Endodermal cell (in vitro differentiated cells): ENCODE data around the gene FAM156A. TPM values are rescaled to one million over a fixed set of nuclear protein-coding genes. Genes with fewer than 3 reads are reported as not detected.
"Not testable (repeated sequence)": the region's sequence is repeated elsewhere in the genome, so short reads cannot be mapped to it uniquely, and the experiment has no call there.

ENCODE experiments used
- DNase-seq: peaks from one replicate; pipeline ENCODE4 v3.0.0-alpha.2; 2017
- H3K27ac ChIP-seq: 2 replicates; pipeline ENCODE4 v1.5.1; 2013; ENCODE audit warnings: mild to moderate bottlenecking, low read depth, low read length, moderate library complexity
- H3K27me3 ChIP-seq: 2 replicates; pipeline ENCODE4 v1.6.1; 2013; ENCODE audit warnings: mild to moderate bottlenecking, low read length, moderate library complexity; ENCODE audit not compliant: insufficient read depth, control insufficient read depth, poor library complexity, severe bottlenecking
- H3K36me3 ChIP-seq: 2 replicates; pipeline ENCODE4 v1.7.0; 2013; ENCODE audit warnings: mild to moderate bottlenecking, low read length, moderate library complexity; ENCODE audit not compliant: control insufficient read depth, insufficient read depth
- H3K4me1 ChIP-seq: one replicate; pipeline ENCODE4 v1.7.0; 2013; ENCODE audit warnings: low read length; ENCODE audit not compliant: control insufficient read depth, insufficient read depth
- H3K4me3 ChIP-seq: 2 replicates; pipeline ENCODE4 v1.5.1; 2013; ENCODE audit warnings: mild to moderate bottlenecking, low read length, moderate library complexity
- H3K9ac ChIP-seq: 2 replicates; pipeline ENCODE4 v1.6.1; 2013; ENCODE audit warnings: mild to moderate bottlenecking, low read length, moderate library complexity; ENCODE audit not compliant: poor library complexity, severe bottlenecking; ENCODE audit errors: extremely low read depth
- H3K9me3 ChIP-seq: 2 replicates; pipeline ENCODE4 v1.6.1; 2013; ENCODE audit warnings: mild to moderate bottlenecking, low read length, moderate library complexity; ENCODE audit not compliant: control insufficient read depth
- H3K27ac Mint-ChIP-seq: 2 replicates; pipeline ENCODE4 v1.8.0; 2020; ENCODE audit warnings: mixed read lengths
- H3K27me3 Mint-ChIP-seq: 2 replicates; pipeline ENCODE4 v1.8.0; 2021; ENCODE audit warnings: mild to moderate bottlenecking, mixed read lengths; ENCODE audit not compliant: insufficient read depth
- H3K36me3 Mint-ChIP-seq: 2 replicates; pipeline ENCODE4 v1.8.0; 2020; ENCODE audit warnings: low read depth, mixed read lengths
- H3K4me1 Mint-ChIP-seq: 2 replicates; pipeline ENCODE4 v1.8.0; 2020; ENCODE audit warnings: mixed read lengths
- H3K4me3 Mint-ChIP-seq: 2 replicates; pipeline ENCODE4 v1.8.0; 2020; ENCODE audit warnings: mild to moderate bottlenecking, moderate library complexity, mixed read lengths
- H3K9me3 Mint-ChIP-seq: 2 replicates; pipeline ENCODE4 v1.8.0; 2020; ENCODE audit warnings: mild to moderate bottlenecking, mixed read lengths
- WGBS, 2 experiments: methylation state at CpG; one replicate each; pipeline versions ENCODE4 v1.1.5 to v1.1.7; 2013; ENCODE audit warnings: missing lambda C conversion rate in 2 of 2, mixed read lengths in 1 of 2; ENCODE audit not compliant: insufficient coverage in 1 of 2, insufficient read length in 1 of 2; 5-methylcytosine and 5-hydroxymethylcytosine counted together
- total RNA-seq, 2 donors: library from RNA; stranded (reverse); fragmentation: NEBNext Ultra II Directional in 1 of 2; extraction: Animal tissue kit (Norgen Biotek cat#: 25700) in 1 of 2; gene quantifications; 2 replicates in 1 of 2; 3 replicates in 1 of 2; pipeline ENCODE4 v1.2.1, GENCODE V29; 2021

The FAM156A gene
- total RNA-seq, 2 donors from 2014 or later: 14.0 to 21.6 TPM

DNA sequence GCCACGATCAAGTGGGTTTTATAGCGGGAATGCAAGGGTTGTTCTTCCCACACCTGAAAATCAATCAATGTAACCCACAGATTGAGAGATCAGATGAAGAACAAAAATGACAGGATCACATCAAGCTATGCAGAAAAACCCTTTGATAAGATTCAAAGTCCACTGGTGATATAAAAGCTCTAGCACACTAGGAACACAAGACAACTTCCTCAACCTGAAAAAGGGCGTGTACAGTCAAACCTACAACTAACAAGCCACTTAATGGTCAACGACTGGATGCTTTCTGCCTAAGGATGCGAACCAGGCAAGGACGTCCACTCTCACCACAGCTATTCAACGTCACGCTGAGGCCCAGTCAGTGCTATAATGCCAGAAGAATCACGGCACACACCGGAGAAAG lies 8.4 kb downstream of the FAM156A start:
- not testable (repeated sequence) for H3K4me3 ChIP-seq, H3K27ac Mint-ChIP-seq, H3K9me3 Mint-ChIP-seq, H3K9ac ChIP-seq, H3K36me3 Mint-ChIP-seq, H3K4me1 Mint-ChIP-seq, H3K9me3 ChIP-seq, H3K36me3 ChIP-seq, H3K27me3 ChIP-seq, DNase-seq, H3K4me1 ChIP-seq, H3K4me3 Mint-ChIP-seq, H3K27me3 Mint-ChIP-seq, H3K27ac ChIP-seq
- no CpG with 5 or more reads among the region's 10 CpGs for WGBS, 2 experiments

DNA sequence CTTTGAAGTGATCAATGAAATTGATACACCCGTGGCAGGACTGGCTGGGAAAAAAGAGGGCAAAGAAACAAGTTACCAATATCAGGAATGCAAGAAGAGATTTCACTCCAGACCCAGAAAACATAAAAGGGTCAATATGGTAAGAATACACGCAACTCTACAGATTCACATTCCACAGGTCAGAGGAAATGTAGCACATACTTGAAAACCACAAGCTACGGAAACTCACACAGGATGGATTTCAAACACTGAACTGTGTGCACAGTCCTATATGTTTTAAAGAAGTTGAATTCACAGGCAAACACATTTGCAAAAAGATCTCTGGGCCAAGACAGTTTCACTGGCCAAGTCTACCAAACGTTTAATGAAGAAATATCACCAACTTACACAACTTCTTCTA lies 9.0 kb downstream of the FAM156A start:
- H3K9ac ChIP-seq, H3K4me3 Mint-ChIP-seq, H3K27ac ChIP-seq, H3K36me3 ChIP-seq, H3K27ac Mint-ChIP-seq, H3K4me1 ChIP-seq, H3K9me3 ChIP-seq, H3K27me3 ChIP-seq, H3K9me3 Mint-ChIP-seq, DNase-seq, H3K4me3 ChIP-seq, H3K4me1 Mint-ChIP-seq, H3K36me3 Mint-ChIP-seq, H3K27me3 Mint-ChIP-seq: not testable (repeated sequence)
- no CpG with 5 or more reads among the region's 4 CpGs for WGBS, 2 experiments

DNA sequence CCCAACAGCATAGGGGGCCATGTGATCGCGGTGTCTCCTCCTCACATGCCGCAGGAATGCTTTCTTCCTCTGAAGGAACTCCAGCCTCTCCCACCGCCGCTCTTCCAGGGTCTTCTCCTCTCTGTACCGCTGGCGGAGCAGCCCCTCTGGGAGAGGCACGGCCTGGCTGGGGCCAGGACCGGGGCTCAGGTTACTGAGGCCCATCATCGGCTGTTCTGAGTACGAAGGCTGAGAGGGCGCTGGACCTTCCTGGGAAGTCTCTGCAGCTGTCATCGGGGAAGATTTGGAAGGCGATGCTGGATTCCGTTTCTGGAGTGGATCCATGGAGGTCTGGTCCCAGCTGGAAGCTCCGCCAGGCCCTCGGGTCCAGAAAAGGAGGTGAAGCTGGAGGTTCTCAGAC lies 10.1 kb downstream of the FAM156A start:
- H3K4me1 ChIP-seq, H3K9ac ChIP-seq, H3K36me3 ChIP-seq, H3K4me3 Mint-ChIP-seq, H3K27ac Mint-ChIP-seq, H3K27ac ChIP-seq, H3K36me3 Mint-ChIP-seq, H3K9me3 Mint-ChIP-seq, H3K9me3 ChIP-seq, H3K27me3 ChIP-seq, H3K4me3 ChIP-seq, H3K27me3 Mint-ChIP-seq, H3K4me1 Mint-ChIP-seq, DNase-seq: not testable (repeated sequence)
- no CpG with 5 or more reads among the region's 17 CpGs for WGBS, 2 experiments

- H3K9me3 ChIP-seq, H3K27ac ChIP-seq, H3K27me3 ChIP-seq, H3K9ac ChIP-seq, DNase-seq, H3K36me3 ChIP-seq, H3K4me1 ChIP-seq, H3K27me3 Mint-ChIP-seq, H3K36me3 Mint-ChIP-seq, H3K4me3 Mint-ChIP-seq, H3K27ac Mint-ChIP-seq, H3K4me3 ChIP-seq, H3K4me1 Mint-ChIP-seq, H3K9me3 Mint-ChIP-seq: not testable (repeated sequence)
- no CpG with 5 or more reads among the region's 16 CpGs for WGBS, 2 experiments
These were observed 10.8 kb downstream of the FAM156A start for GRCh38 chrX:52947501-52947900.

DNA sequence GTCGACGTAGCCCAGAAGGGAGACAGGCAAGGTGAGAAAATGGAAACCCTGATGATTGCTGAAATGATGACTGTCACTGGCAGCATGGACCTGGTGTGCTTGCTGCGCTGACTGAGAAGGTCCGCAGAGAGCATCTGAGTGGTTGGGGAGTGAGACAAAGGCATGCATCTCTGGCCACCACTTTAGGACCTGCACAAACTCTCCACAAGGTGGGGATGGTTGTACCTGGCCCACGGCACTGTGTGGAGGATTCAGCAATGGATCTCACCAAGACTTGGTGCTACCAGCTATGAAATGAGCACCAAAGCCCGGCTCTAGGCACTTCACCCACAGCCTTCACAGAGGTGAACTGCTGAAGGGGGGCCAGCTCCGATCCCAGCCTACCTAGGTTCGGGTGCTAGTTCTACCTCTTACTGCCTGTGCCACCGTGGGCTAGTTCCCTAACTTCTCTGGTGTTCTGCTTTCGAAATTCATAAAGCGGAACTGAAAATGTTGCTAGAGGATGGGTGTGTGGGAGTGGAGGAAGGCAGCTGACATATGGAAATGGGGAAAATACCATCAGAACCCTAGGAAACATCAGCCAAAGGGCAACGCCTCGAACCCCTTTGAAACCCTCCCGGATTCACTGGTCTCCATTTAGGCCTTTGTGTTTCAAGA lies 12.4 kb downstream of the FAM156A start:
- not testable (repeated sequence) for H3K9me3 Mint-ChIP-seq

DNA sequence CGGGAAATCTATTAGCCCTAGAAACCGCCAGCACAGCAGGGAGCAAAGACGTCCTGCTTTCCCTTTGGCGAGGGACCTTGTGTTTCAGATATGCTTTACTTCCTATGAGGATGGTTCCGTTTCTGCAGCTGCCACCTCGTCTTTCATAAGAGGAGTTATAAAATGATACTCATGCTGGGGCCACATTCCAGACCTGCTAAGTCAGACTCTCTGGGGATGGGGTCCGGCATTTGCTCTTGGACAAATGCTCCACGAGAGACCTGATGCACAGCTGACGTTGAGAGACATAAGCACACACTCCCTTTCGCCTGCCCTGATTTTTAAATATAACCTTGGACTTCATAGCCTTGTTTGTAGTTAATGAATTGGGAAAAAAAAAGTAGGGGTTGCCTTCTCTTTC lies 16.6 kb downstream of the FAM156A start:
- H3K4me3 ChIP-seq, H3K36me3 Mint-ChIP-seq, H3K9me3 Mint-ChIP-seq, H3K27me3 ChIP-seq, H3K9ac ChIP-seq, DNase-seq, H3K36me3 ChIP-seq, H3K27ac ChIP-seq, H3K4me1 Mint-ChIP-seq, H3K9me3 ChIP-seq, H3K4me1 ChIP-seq, H3K27me3 Mint-ChIP-seq, H3K4me3 Mint-ChIP-seq, H3K27ac Mint-ChIP-seq: not testable (repeated sequence)
- WGBS, 2 experiments: no CpG with 5 or more reads among the region's 10 CpGs

More for the DNA sequence above, 12.4 kb downstream of the FAM156A start:
- not testable (repeated sequence) for H3K36me3 ChIP-seq, DNase-seq, H3K27ac ChIP-seq, H3K4me1 Mint-ChIP-seq, H3K9ac ChIP-seq, H3K27ac Mint-ChIP-seq, H3K9me3 ChIP-seq, H3K4me3 ChIP-seq, H3K27me3 ChIP-seq, H3K27me3 Mint-ChIP-seq, H3K4me1 ChIP-seq, H3K36me3 Mint-ChIP-seq, H3K4me3 Mint-ChIP-seq
- WGBS, 2 experiments: no CpG with 5 or more reads among the region's 14 CpGs

DNA sequence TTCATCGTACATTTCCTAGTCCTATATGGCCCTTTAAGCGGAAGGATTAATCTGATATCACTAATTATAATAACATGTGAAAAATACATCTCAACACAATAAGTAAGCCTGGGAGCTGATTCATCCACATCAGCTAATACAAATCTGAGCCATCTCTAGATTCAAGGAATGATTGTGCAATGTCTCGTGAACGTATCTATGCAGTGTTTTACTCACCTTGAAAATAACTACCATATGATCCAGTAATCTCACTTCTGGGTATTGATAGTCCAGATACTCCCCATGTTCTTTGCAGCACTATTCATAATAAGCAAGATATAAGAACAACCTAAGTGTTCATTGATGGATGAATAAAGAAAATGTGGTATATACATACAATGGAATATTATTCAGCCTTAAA lies 17.6 kb downstream of the FAM156A start:
- H3K27me3 ChIP-seq, H3K9ac ChIP-seq, H3K36me3 ChIP-seq, H3K4me1 Mint-ChIP-seq, H3K27me3 Mint-ChIP-seq, H3K4me1 ChIP-seq, DNase-seq, H3K36me3 Mint-ChIP-seq, H3K9me3 Mint-ChIP-seq, H3K4me3 ChIP-seq, H3K4me3 Mint-ChIP-seq, H3K27ac ChIP-seq, H3K27ac Mint-ChIP-seq, H3K9me3 ChIP-seq: not testable (repeated sequence)
- no CpG with 5 or more reads among the region's 4 CpGs for WGBS, 2 experiments
